H1 (cell line): ENCODE data around the gene FAHD1. TPM values are rescaled to one million over a fixed set of nuclear protein-coding genes. Genes with fewer than 3 reads are reported as not detected.

Source experiments
- CTCF ChIA-PET: fragments of 300-600 bp; sonication (Branson Sonifier 250); formaldehyde crosslinking; loops from one replicate; lab custom pipeline; 2021; ENCODE audit not compliant: partially characterized antibody; lab: Charles Lee
- POLR2A ChIA-PET: fragments of 300-600 bp; sonication (Branson Sonifier 250); formaldehyde crosslinking; loops from one replicate; lab custom pipeline; 2021; ENCODE audit warnings: inconsistent platforms; ENCODE audit not compliant: partially characterized antibody; lab: Charles Lee
- DNase-seq, 2 experiments: peaks; one replicate each; pipeline versions ENCODE4 v3.0.0 to v3.0.0-alpha.2; 2010 to 2022; ENCODE audit warnings: low spot score in 2 of 2, low read depth in 1 of 2, mixed read lengths in 1 of 2
- FAIRE-seq: peaks from 2 replicates; lab custom pipeline; 2011; peaks lifted over from hg19 to GRCh38; lab: Jason Lieb, UNC
- H2AFZ ChIP-seq: 2 replicates; pipeline ENCODE4 v1.8.1; 2012; ENCODE audit warnings: low read length, inconsistent platforms
- H2AK5ac ChIP-seq: 2 replicates; pipeline ENCODE4 v1.6.1; 2013; ENCODE audit warnings: low read depth, low read length
- H2BK120ac ChIP-seq: replicated peaks from 2 replicates; pipeline ENCODE3; 2013; ENCODE audit warnings: low read depth, low read length, inconsistent platforms
- H2BK12ac ChIP-seq: 2 replicates; pipeline ENCODE4 v1.6.1; 2013; ENCODE audit warnings: low read depth, low read length
- H2BK15ac ChIP-seq: 2 replicates; pipeline ENCODE4 v1.6.1; 2013; ENCODE audit warnings: low read length
- H2BK20ac ChIP-seq: 2 replicates; pipeline ENCODE4 v1.6.1; 2013; ENCODE audit warnings: low read length
- H2BK5ac ChIP-seq: 2 replicates; pipeline ENCODE4 v1.6.1; 2013; ENCODE audit warnings: low read depth, low read length
- H3K14ac ChIP-seq: 2 replicates; pipeline ENCODE4 v1.6.1; 2013; ENCODE audit warnings: inconsistent platforms; ENCODE audit not compliant: insufficient read length
- H3K18ac ChIP-seq: 2 replicates; pipeline ENCODE4 v1.6.1; 2013; ENCODE audit warnings: low read length; ENCODE audit errors: extremely low read depth
- H3K23ac ChIP-seq: 2 replicates; pipeline ENCODE4 v1.6.1; 2013; ENCODE audit warnings: inconsistent platforms; ENCODE audit not compliant: insufficient read length
- H3K23me2 ChIP-seq: 2 replicates; pipeline ENCODE4 v1.6.1; 2013; ENCODE audit warnings: low read depth, low read length
- H3K27ac ChIP-seq: 2 replicates; pipeline ENCODE4 v1.6.1; 2011; ENCODE audit warnings: low read depth, low read length, inconsistent platforms
- H3K27me3 ChIP-seq, 4 experiments: replicated peaks in 1 of 4; 1 replicate in 1 of 4; 2 replicates in 3 of 4; pipeline versions ENCODE4 v1.6.1 to v1.8.1; 2011 to 2013; ENCODE audit warnings: low read length in 3 of 4, mild to moderate bottlenecking in 3 of 4, inconsistent platforms in 2 of 4, mixed read lengths in 2 of 4, moderate library complexity in 1 of 4; ENCODE audit not compliant: control insufficient read depth in 3 of 4, insufficient read depth in 3 of 4; ENCODE audit errors: extremely low read depth in 1 of 4
- H3K36me3 ChIP-seq, 4 experiments: 2 replicates each; pipeline versions ENCODE4 v1.6.1 to v1.8.1; 2011 to 2013; ENCODE audit warnings: mild to moderate bottlenecking in 4 of 4, low read length in 3 of 4, moderate library complexity in 2 of 4, control low read depth in 1 of 4, inconsistent platforms in 1 of 4; ENCODE audit not compliant: insufficient read depth in 4 of 4, control insufficient read depth in 2 of 4
- H3K4ac ChIP-seq: replicated peaks from 2 replicates; pipeline ENCODE3; 2013; ENCODE audit warnings: low read length, low read depth, mixed read lengths, inconsistent platforms; ENCODE audit not compliant: insufficient read length
- H3K4me1 ChIP-seq, 4 experiments: replicated peaks in 1 of 4; 1 replicate in 1 of 4; 2 replicates in 3 of 4; pipeline versions ENCODE4 v1.6.1 to v1.8.1; 2011 to 2013; ENCODE audit warnings: low read length in 3 of 4, inconsistent platforms in 2 of 4, mixed read lengths in 1 of 4; ENCODE audit not compliant: insufficient read depth in 4 of 4, control insufficient read depth in 3 of 4
- H3K4me2 ChIP-seq, 2 experiments: 2 replicates each; pipeline versions ENCODE4 v1.6.1 to v1.8.1; 2011 to 2013; ENCODE audit warnings: low read depth in 2 of 2, low read length in 2 of 2, control low read depth in 1 of 2, inconsistent platforms in 1 of 2, mild to moderate bottlenecking in 1 of 2; ENCODE audit not compliant: insufficient read depth in 1 of 2
- H3K4me3 ChIP-seq, 4 experiments: fragments of 200-600, 300-600 bp in 1 of 4; sonication (generic), shearing (Covaris generic), sonication (Bioruptor Twin) in 1 of 4; 2 replicates each; pipeline versions ENCODE4 v1.5.1 to v1.8.1; 2011 to 2016; ENCODE audit warnings: low read length in 4 of 4, low read depth in 3 of 4, control low read depth in 2 of 4, inconsistent platforms in 2 of 4, mild to moderate bottlenecking in 2 of 4, mixed read lengths in 1 of 4, moderate library complexity in 1 of 4; ENCODE audit not compliant: insufficient read depth in 2 of 4; ENCODE audit errors: extremely low read depth in 1 of 4
- H3K56ac ChIP-seq: replicated peaks from 2 replicates; pipeline ENCODE3; 2013; ENCODE audit warnings: low read depth, mild to moderate bottlenecking, mixed read lengths, low read length, inconsistent platforms; ENCODE audit not compliant: insufficient read length
- H3K79me1 ChIP-seq: 2 replicates; pipeline ENCODE4 v1.6.1; 2013; ENCODE audit warnings: low read depth, low read length, control low read depth
- H3K79me2 ChIP-seq, 2 experiments: 2 replicates each; pipeline versions ENCODE4 v1.6.1 to v1.8.1; 2012 to 2013; ENCODE audit warnings: low read length in 2 of 2, mild to moderate bottlenecking in 2 of 2, inconsistent platforms in 1 of 2; ENCODE audit not compliant: insufficient read depth in 2 of 2, control insufficient read depth in 1 of 2
- H3K9ac ChIP-seq, 4 experiments: replicated peaks in 1 of 4; 1 replicate in 1 of 4; 2 replicates in 3 of 4; pipeline versions ENCODE4 v1.6.1 to v1.8.1; 2011 to 2013; ENCODE audit warnings: low read depth in 3 of 4, low read length in 3 of 4, control low read depth in 2 of 4, mild to moderate bottlenecking in 2 of 4, moderate library complexity in 2 of 4, inconsistent platforms in 1 of 4; ENCODE audit errors: extremely low read depth in 1 of 4
- H3K9me3 ChIP-seq, 2 experiments: 2 replicates each; pipeline versions ENCODE4 v1.6.1 to v1.8.1; 2012 to 2013; ENCODE audit warnings: mild to moderate bottlenecking in 2 of 2, moderate library complexity in 2 of 2, control low read depth in 1 of 2, inconsistent platforms in 1 of 2, low read depth in 1 of 2, low read length in 1 of 2, mixed read lengths in 1 of 2; ENCODE audit not compliant: insufficient read depth in 2 of 2
- H4K20me1 ChIP-seq, 2 experiments: replicated peaks in 1 of 2; 2 replicates each; pipeline versions ENCODE3 to v1.8.1; 2011 to 2013; ENCODE audit warnings: inconsistent platforms in 2 of 2, low read length in 2 of 2, mild to moderate bottlenecking in 1 of 2; ENCODE audit not compliant: insufficient read depth in 2 of 2, control insufficient read depth in 1 of 2
- H4K5ac ChIP-seq: 2 replicates; pipeline ENCODE4 v1.6.1; 2013; ENCODE audit warnings: low read length, low read depth, mixed read lengths, inconsistent platforms; ENCODE audit not compliant: insufficient read length
- H4K8ac ChIP-seq: 2 replicates; pipeline ENCODE4 v1.8.0; 2013; ENCODE audit warnings: mild to moderate bottlenecking, moderate library complexity, low read length, inconsistent platforms; ENCODE audit not compliant: insufficient read depth; ENCODE audit errors: extremely low read depth
- H4K91ac ChIP-seq: replicated peaks from 2 replicates; pipeline ENCODE3; 2013; ENCODE audit warnings: low read length, mixed read lengths, inconsistent platforms; ENCODE audit not compliant: insufficient read length
- CBX5 ChIP-seq: fragments of 300-800, 300-1000 bp; sonication (generic); IDR thresholded peaks from 2 replicates; pipeline ENCODE4 v1.7.1; 2016; ENCODE audit warnings: antibody characterized with exemption, low read length, low read depth
- CREB1 ChIP-seq: IDR thresholded peaks from 2 replicates; pipeline ENCODE4 v1.6.1; 2012; ENCODE audit warnings: inconsistent platforms
- FOSL1 ChIP-seq: IDR thresholded peaks from 2 replicates; pipeline ENCODE4 v1.6.1; 2011; ENCODE audit warnings: mild to moderate bottlenecking, low read depth, low read length, moderate library complexity; ENCODE audit not compliant: insufficient read depth
- GTF2F1 ChIP-seq: IDR thresholded peaks from 2 replicates; pipeline ENCODE4 v1.6.1; 2012; ENCODE audit warnings: low read depth, low read length, improper control_type of control experiment, borderline replicate concordance
- HDAC2 ChIP-seq, 2 experiments: fragments of 300-600 bp in 1 of 2; sonication (generic) in 1 of 2; IDR thresholded peaks; 2 replicates each; pipeline ENCODE4 v1.6.1; 2011 to 2012; ENCODE audit warnings: low read depth in 2 of 2, low read length in 2 of 2, mild to moderate bottlenecking in 2 of 2, moderate library complexity in 2 of 2, borderline replicate concordance in 1 of 2, inconsistent platforms in 1 of 2
- KDM1A ChIP-seq: fragments of 200-600, 300-600 bp; sonication (generic); IDR thresholded peaks from 2 replicates; pipeline ENCODE4 v1.7.1; 2016; ENCODE audit warnings: mild to moderate bottlenecking, low read length, borderline replicate concordance
- MAFK ChIP-seq: IDR thresholded peaks from 2 replicates; pipeline ENCODE4 v1.6.1; 2012; ENCODE audit warnings: low read depth, mild to moderate bottlenecking, improper control_type of control experiment, low read length
- PHF8 ChIP-seq: fragments of 200-600 bp; sonication (generic); conservative IDR thresholded peaks from 2 replicates; pipeline ENCODE4 v1.7.1; 2012; ENCODE audit warnings: low read depth, mild to moderate bottlenecking, inconsistent platforms, low read length, moderate library complexity
- POLR2A ChIP-seq, 2 experiments: IDR thresholded peaks; 1 replicate in 1 of 2; 2 replicates in 1 of 2; pipeline ENCODE4 v1.6.1; 2011; ENCODE audit warnings: low read depth in 2 of 2, low read length in 2 of 2, mild to moderate bottlenecking in 2 of 2; ENCODE audit errors: control extremely low read depth in 1 of 2
- POLR2AphosphoS5 ChIP-seq: IDR thresholded peaks from 2 replicates; pipeline ENCODE4 v1.6.1; 2011; ENCODE audit warnings: low read depth, low read length
- RXRA ChIP-seq: IDR thresholded peaks from 2 replicates; pipeline ENCODE4 v1.6.1; 2011; ENCODE audit warnings: low read depth, mild to moderate bottlenecking, low read length, moderate library complexity; ENCODE audit not compliant: insufficient read depth
- SAP30 ChIP-seq: fragments of 300-600 bp; sonication (generic); IDR thresholded peaks from 2 replicates; pipeline ENCODE4 v1.7.1; 2012; ENCODE audit warnings: low read length, moderate library complexity, mild to moderate bottlenecking, inconsistent platforms; ENCODE audit not compliant: insufficient read depth, insufficient replicate concordance
- SP2 ChIP-seq: IDR thresholded peaks from 2 replicates; pipeline ENCODE4 v1.6.1; 2012; ENCODE audit warnings: mild to moderate bottlenecking, low read length, inconsistent platforms
- TCF12 ChIP-seq: IDR thresholded peaks from 2 replicates; pipeline ENCODE4 v1.6.1; 2011; ENCODE audit warnings: low read depth, mild to moderate bottlenecking, low read length
- WGBS, 2 experiments: shearing (Covaris generic) in 1 of 2; methylation state at CpG; one replicate each; pipeline versions ENCODE4 v1.1.6 to v1.1.7; 2013 to 2015; ENCODE audit warnings: low lambda C conversion rate in 2 of 2, mixed read lengths in 2 of 2, inconsistent platforms in 1 of 2, low coverage in 1 of 2, missing lambda C conversion rate in 1 of 2; ENCODE audit not compliant: insufficient replicate concordance in 2 of 2, insufficient coverage in 1 of 2, insufficient read length in 1 of 2; ENCODE audit errors: extremely low coverage in 1 of 2, missing lambda C conversion rate in 1 of 2; 5-methylcytosine and 5-hydroxymethylcytosine counted together
- polyA plus RNA-seq, 7 experiments: library from polyadenylated mRNA; depleted of rRNA in 3 of 7; stranded (reverse) in 5 of 7; unstranded in 2 of 7; fragments of >200 nt in 5 of 7; fragments of 200-250 nt in 2 of 7; gene quantifications; 1 replicate in 5 of 7; 2 replicates in 1 of 7; 4 replicates in 1 of 7; pipeline versions ENCODE4 v1.2.1 to v1.2.3, GENCODE V29; 2011 to 2013; ENCODE audit warnings: missing spikeins in 2 of 7, mixed read lengths in 2 of 7
- total RNA-seq: library from RNA; stranded (reverse); fragmentation: NEBNext Ultra II Directional; extraction: Animal tissue kit (Norgen Biotek cat#: 25700); gene quantifications from 2 replicates; pipeline ENCODE4 v1.2.1, GENCODE V29; 2021
- TF ChIP-seq, protein P1 (sequence below): IDR thresholded peaks from 2 replicates; pipeline ENCODE4 v1.6.1; 2012; ENCODE audit warnings: inconsistent platforms

FAHD1 gene
- total and polyA plus RNA-seq, 2 of the 8 experiments (the other 6 are each of a cell fraction or from before 2014, with no cell fraction given) = 20.4 to 31.9 TPM

DNA sequence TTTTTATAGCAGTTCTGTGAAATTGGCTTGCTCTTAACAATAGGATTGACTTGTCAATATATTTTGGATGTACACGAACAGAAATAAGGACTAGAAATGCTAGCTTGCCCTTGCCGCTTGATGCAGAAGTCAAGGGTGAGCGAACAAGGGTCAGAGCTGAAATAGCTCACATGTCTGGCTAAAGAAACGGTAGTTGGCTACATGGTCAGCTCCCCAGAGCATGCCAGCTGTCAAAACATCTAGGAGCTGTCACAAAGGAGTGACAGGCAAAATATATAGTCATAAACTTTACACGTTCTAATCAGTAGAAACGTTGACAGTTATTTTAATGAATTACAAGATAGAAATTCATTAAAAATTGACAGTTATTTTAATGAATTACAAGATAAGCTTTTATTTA is 47.8 kb downstream of the FAHD1 start:
- FAIRE-seq = no peak
- peaks cover 0 to 18% (median 6%) of the 10 kb centered on the region in 4 experiments; a peak in 6 of 7 replicates for H3K27me3 ChIP-seq
- H3K36me3 ChIP-seq = no peaks in the 10 kb centered on the region
- H2BK120ac ChIP-seq = no peak overlapping the region
- no peak overlapping the region for H3K27ac ChIP-seq
- POLR2A ChIA-PET = interaction anchor here (1.9 kb wide), 1 partner anchor 52 kb away, joined by 4 read pairs; no protein-coding TSS in a partner anchor
- H2AFZ ChIP-seq = no peak overlapping the region
- 81% methylated on average over 6 of the region's 6 CpGs; no CpG with 5 or more reads in 1 of the 2 experiments for WGBS, 2 experiments
- no peak overlapping the region for H2BK5ac ChIP-seq
- H3K4me1 ChIP-seq = peaks cover 0 to 4% (median under 1%) of the 10 kb centered on the region in 4 experiments; a peak in 2 of 7 replicates
- no peak overlapping the region for H3K18ac ChIP-seq
- no peaks in the 10 kb centered on the region for H3K9me3 ChIP-seq
- no peak overlapping the region for H4K91ac ChIP-seq
- no peak overlapping the region for H3K9ac ChIP-seq
- DNase-seq = no peak
- no peaks in the 10 kb centered on the region for H3K79me1 ChIP-seq
- no peak overlapping the region for H3K56ac ChIP-seq
- no peaks in the 10 kb centered on the region for H3K79me2 ChIP-seq
- CTCF ChIA-PET = interaction anchor here (0.6 to 2.8 kb wide), 4 partner anchors 9 to 78 kb away, joined by 3 to 10 read pairs (median 4); no protein-coding TSS in a partner anchor
- H3K4ac ChIP-seq = no peak overlapping the region
- H3K23me2 ChIP-seq = no peaks in the 10 kb centered on the region
- H2BK20ac ChIP-seq = no peak overlapping the region
- H3K4me3 ChIP-seq = no peak overlapping the region
- H2BK15ac ChIP-seq = no peak overlapping the region
- no peak overlapping the region for H2BK12ac ChIP-seq
- H3K23ac ChIP-seq = no peak overlapping the region
- no peak overlapping the region for H4K8ac ChIP-seq
- no peak overlapping the region for H3K14ac ChIP-seq
- H3K4me2 ChIP-seq = no peak overlapping the region
- H2AK5ac ChIP-seq = no peak overlapping the region
- no peaks in the 10 kb centered on the region for H4K20me1 ChIP-seq
- no peak overlapping the region for H4K5ac ChIP-seq
- TF ChIP-seq POLR2A (IDR thresholded peaks at IDR 0.05; ENCODE audit: control extremely low read depth in 1 of 2, low read depth in 2 of 2, low read length in 2 of 2) (no peak), FOSL1 (no peak), CREB1 (no peak), KDM1A (no peak), MAFK (no peak), TCF12 (no peak), GTF2F1 (no peak), CBX5 (no peak), SAP30 (no peak), HDAC2 (IDR thresholded peaks at IDR 0.05; ENCODE audit: borderline replicate concordance in 1 of 2, low read depth in 2 of 2, low read length in 2 of 2) (no peak), POLR2AphosphoS5 (no peak), PHF8 (no peak), SP2 (no peak), RXRA (no peak)
- TF ChIP-seq, protein P1, sequence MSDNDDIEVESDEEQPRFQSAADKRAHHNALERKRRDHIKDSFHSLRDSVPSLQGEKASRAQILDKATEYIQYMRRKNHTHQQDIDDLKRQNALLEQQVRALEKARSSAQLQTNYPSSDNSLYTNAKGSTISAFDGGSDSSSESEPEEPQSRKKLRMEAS = no peak
